GM10248 (cell line): ENCODE data around the gene DSCAM.

Source experiments
- CTCF ChIA-PET: fragments of 300-600 bp; sonication (Branson Sonifier 250); formaldehyde crosslinking; extraction: SDS; loops from one replicate; lab custom pipeline; 2021; ENCODE audit warnings: antibody characterized with exemption; lab: Yijun Ruan, JAX
- POLR2A ChIA-PET: fragments of 350-650 bp; sonication (Branson Sonifier 250); formaldehyde crosslinking; extraction: SDS; loops from one replicate; lab custom pipeline; 2020; ENCODE audit warnings: antibody characterized with exemption; lab: Yijun Ruan, JAX
- DNase-seq: peaks from one replicate; pipeline ENCODE4 v3.0.0; 2012; ENCODE audit errors: extremely low spot score
- CTCF ChIP-seq: IDR thresholded peaks from 2 replicates; pipeline ENCODE4 v1.5.1; 2012; ENCODE audit warnings: mild to moderate bottlenecking, low read depth; ENCODE audit errors: extremely low read depth, missing control alignments, control extremely low read depth

Gene DSCAM

GRCh38 chr21:40832316-40832715 is 14.6 kb downstream of the DSCAM start:
- ChIA-PET CTCF (interaction anchor here (1.0 kb wide), 1 partner anchor 11 kb away, joined by 3 read pairs; no protein-coding TSS in a partner anchor), POLR2A (no interaction called here)
- no peak for DNase-seq
- no peak for TF ChIP-seq CTCF

DNA sequence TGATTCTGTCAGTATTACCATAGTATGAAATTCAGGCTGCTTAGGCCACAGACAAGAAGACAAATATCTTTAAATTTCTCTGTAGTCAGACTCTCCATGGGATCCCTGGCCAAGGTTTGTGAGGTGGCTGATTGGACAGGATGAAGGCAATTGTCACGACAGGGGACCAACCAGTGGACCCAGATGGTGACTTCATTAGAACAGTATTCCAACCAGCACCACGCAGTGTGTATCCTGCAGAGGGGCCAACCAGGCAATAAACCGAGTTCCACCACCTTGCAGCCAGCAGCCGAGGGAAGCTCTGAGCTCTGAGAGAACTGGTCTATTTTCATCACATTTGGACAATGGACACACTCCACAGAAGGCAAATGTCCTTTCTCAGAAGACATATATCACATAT is 16.1 kb downstream of the DSCAM start:
- no peak for TF ChIP-seq CTCF
- no peak for DNase-seq
- ChIA-PET POLR2A (no interaction called here), CTCF (no interaction called here)

DNA sequence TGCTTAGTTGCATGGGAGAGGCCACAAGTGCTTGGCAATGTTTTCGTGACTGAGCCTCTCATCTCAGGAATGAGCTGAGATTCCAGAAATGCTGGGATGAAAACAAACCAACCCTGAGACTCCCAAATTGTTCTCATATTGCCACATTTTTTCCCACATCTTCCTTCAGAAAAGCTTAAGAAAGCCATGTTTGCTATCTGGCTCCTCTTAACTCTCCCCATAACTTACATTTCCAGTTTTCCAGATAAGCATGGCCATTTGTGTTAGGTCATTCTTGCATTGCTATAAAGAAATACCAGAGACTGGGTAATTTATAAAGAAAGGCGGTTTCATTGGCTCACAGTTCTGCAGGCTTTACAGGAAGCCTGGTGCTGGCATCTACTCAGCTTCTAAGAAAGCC is 17.2 kb downstream of the DSCAM start:
- CTCF ChIA-PET = no interaction called here
- DNase-seq = no peak
- TF ChIP-seq CTCF = no peak
- POLR2A ChIA-PET = no interaction called here

GRCh38 chr21:40829308-40829707 is 17.6 kb downstream of the DSCAM start:
- POLR2A ChIA-PET = no interaction called here
- CTCF ChIA-PET = no interaction called here
- DNase-seq = no peak
- no peak for TF ChIP-seq CTCF

- no peak for DNase-seq
- TF ChIP-seq CTCF = no peak
- POLR2A ChIA-PET = no interaction called here
- CTCF ChIA-PET = no interaction called here
Observed at GRCh38 chr21:40827509-40827908, 19.4 kb downstream of the DSCAM start.

DNA sequence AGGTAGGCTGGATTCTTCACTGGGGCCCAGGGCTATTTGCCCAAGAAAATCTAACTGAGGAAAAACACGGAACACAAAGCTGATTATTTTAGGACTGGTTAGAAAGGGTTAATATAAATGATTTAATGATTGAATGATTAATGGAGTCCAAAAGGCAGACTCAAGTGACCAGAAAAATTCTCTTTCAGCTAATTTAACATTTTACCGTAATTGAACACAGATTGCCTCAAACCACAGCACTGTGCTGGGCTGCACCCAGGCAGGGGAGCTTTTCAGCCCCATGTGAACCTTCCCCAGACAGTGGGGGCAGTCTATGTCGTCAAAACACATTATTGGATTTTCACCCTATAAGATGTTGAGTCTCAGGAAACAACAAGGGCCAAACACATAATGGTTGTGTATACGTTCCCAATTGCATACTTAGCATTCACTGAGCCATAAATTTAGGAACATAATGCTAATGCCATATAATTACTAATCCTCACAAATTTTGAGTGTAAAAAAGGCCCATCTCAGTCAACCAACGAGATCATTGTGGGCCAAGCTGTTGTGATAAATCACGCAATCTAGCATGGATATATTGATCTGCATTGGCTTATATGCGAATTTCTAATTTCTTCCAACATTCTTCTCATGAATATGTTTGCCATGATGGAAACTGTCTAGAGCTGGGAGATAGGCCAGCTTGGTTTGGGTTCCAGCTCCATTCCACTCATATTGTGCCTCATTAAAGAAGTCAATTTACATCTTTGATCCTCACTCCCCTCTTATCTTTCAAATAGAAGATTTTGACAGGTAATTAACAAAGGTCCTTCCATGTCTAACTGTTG is 27.7 kb downstream of the DSCAM start:
- POLR2A ChIA-PET = no interaction called here
- no peak for TF ChIP-seq CTCF
- CTCF ChIA-PET = interaction anchor here (0.8 to 1.4 kb wide), 2 partner anchors 8 to 18 kb away, joined by 3 read pairs; no protein-coding TSS in a partner anchor
- DNase-seq = no peak

DNA sequence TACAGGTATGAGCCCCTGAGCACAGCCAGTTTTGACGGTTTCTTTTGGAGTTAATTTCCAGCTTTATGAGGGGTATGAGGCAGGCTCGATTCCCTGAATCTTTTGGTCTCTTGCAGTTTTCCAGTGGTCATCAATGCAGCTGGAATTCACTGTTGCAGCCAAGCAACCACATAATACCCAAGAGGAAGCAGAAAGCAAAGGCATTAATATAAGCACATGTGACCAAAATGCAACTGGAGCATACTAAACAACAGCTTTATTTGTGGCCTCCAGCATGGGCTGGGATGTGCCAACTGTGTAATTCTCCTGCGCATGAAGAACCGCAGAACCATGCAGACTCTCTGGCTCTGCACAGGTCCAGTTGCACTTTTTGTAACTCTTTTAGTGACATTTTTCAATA is 33.0 kb downstream of the DSCAM start:
- DNase-seq = no peak
- CTCF ChIA-PET = interaction anchor here (0.8 kb wide), 1 partner anchor 11 kb away, joined by 3 read pairs; no protein-coding TSS in a partner anchor
- POLR2A ChIA-PET = no interaction called here
- TF ChIP-seq CTCF = no peak
